MM.1S (cell line): ENCODE data around the gene MMP11.
"Not testable (repeated sequence)": the region's sequence is repeated elsewhere in the genome, so short reads cannot be mapped to it uniquely, and the experiment has no call there.

ENCODE experiments used
- DNase-seq: peaks from one replicate; pipeline ENCODE4 v3.0.0-alpha.2; 2015
- H2AFZ ChIP-seq: fragments of 300-600 bp; sonication (generic); 2 replicates; pipeline ENCODE4 v1.6.0; 2016; ENCODE audit warnings: antibody characterized with exemption, low read length
- H3F3A ChIP-seq: fragments of 300-600 bp; sonication (generic); 2 replicates; pipeline ENCODE4 v1.6.1; 2016; ENCODE audit warnings: mild to moderate bottlenecking, antibody characterized with exemption, low read length, moderate library complexity, mixed read lengths; ENCODE audit not compliant: insufficient read depth
- H3K27ac ChIP-seq: fragments of 300-600 bp; sonication (generic); 2 replicates; pipeline ENCODE4 v1.5.1; 2016; ENCODE audit warnings: mild to moderate bottlenecking, low read length
- H3K27me3 ChIP-seq: fragments of 300-600 bp; sonication (generic); replicated peaks from 2 replicates; pipeline ENCODE4 v1.6.0; 2016; ENCODE audit warnings: low read length; ENCODE audit not compliant: insufficient read depth
- H3K36me3 ChIP-seq: fragments of 300-600 bp; sonication (generic); replicated peaks from 2 replicates; pipeline ENCODE4 v1.6.1; 2016; ENCODE audit warnings: mild to moderate bottlenecking, low read length, mixed read lengths; ENCODE audit not compliant: insufficient read depth
- H3K4me1 ChIP-seq: fragments of 300-600 bp; sonication (generic); 2 replicates; pipeline ENCODE4 v1.6.1; 2016; ENCODE audit warnings: low read length, mixed read lengths
- H3K4me2 ChIP-seq: fragments of 300-600 bp; sonication (generic); 2 replicates; pipeline ENCODE4 v1.6.0; 2016; ENCODE audit warnings: low read depth, low read length
- H3K4me3 ChIP-seq: fragments of 300-600 bp; sonication (generic); 2 replicates; pipeline ENCODE4 v1.5.1; 2016; ENCODE audit warnings: low read length, mixed read lengths
- H3K79me2 ChIP-seq: fragments of 300-600 bp; sonication (generic); 2 replicates; pipeline ENCODE4 v1.6.1; 2016; ENCODE audit warnings: mixed run types, low read length, mixed read lengths
- H3K9ac ChIP-seq: fragments of 300-600 bp; sonication (generic); 2 replicates; pipeline ENCODE4 v1.6.1; 2016; ENCODE audit warnings: low read length, mixed read lengths
- H3K9me2 ChIP-seq: fragments of 300-600 bp; sonication (generic); replicated peaks from 2 replicates; pipeline ENCODE4 v1.6.1; 2016; ENCODE audit warnings: mild to moderate bottlenecking, low read length, mixed read lengths; ENCODE audit not compliant: insufficient read depth
- H3K9me3 ChIP-seq: fragments of 300-600 bp; sonication (generic); replicated peaks from 2 replicates; pipeline ENCODE4 v1.6.1; 2016; ENCODE audit warnings: mild to moderate bottlenecking, low read length, mixed read lengths; ENCODE audit not compliant: insufficient read depth
- H4K20me1 ChIP-seq: fragments of 300-600 bp; sonication (generic); 2 replicates; pipeline ENCODE4 v1.6.1; 2016; ENCODE audit warnings: mild to moderate bottlenecking, low read length, moderate library complexity, mixed read lengths; ENCODE audit not compliant: insufficient read depth
- CTCF ChIP-seq: fragments of 300-600 bp; sonication (generic); IDR thresholded peaks from 2 replicates; pipeline ENCODE4 v1.5.1; 2016; ENCODE audit warnings: antibody characterized with exemption, low read length, mixed read lengths
- EZH2 ChIP-seq: fragments of 300-600 bp; sonication (generic); optimal IDR thresholded peaks from 2 replicates; pipeline ENCODE3; 2017; ENCODE audit warnings: low read depth, mild to moderate bottlenecking, antibody characterized with exemption, low read length, mixed read lengths
- EZH2phosphoT487 ChIP-seq: fragments of 300-600 bp; sonication (generic); IDR thresholded peaks from 2 replicates; pipeline ENCODE4 v1.6.1; 2018; ENCODE audit warnings: antibody characterized with exemption, low read length

Gene MMP11

GRCh38 chr22:23772649-23773473 is at the start of gene MMP11:
TSS of gene MMP11 (plus strand) at chr22:23772849. CDS start at chr22:23772871, 22 bp downstream.
- no peaks in the 10 kb centered on the region for H3K36me3 ChIP-seq
- H3K27me3 ChIP-seq = no peaks in the 10 kb centered on the region
- peaks cover 14% of the 10 kb centered on the region for H3K4me1 ChIP-seq
- no peaks in the 10 kb centered on the region for H4K20me1 ChIP-seq
- H3F3A ChIP-seq = peaks cover 12% of the 10 kb centered on the region
- TF ChIP-seq EZH2 (no peak), EZH2phosphoT487 (no peak), CTCF (no peak; the same call in 1 of the 2 replicates)
- peak within 1 kb of the TSS; percentile 59 for H3K4me3 ChIP-seq
- H3K9ac ChIP-seq = peak within 1 kb of the TSS; percentile 38; the same call in 1 of the 2 replicates
- peak within 1 kb of the TSS; percentile 98 for H3K4me2 ChIP-seq
- no peak within 1 kb of the TSS for H3K27ac ChIP-seq
- peaks cover 4% of the 10 kb centered on the region for H3K79me2 ChIP-seq
- no peaks in the 10 kb centered on the region for H3K9me3 ChIP-seq
- no peaks in the 10 kb centered on the region for H3K9me2 ChIP-seq
- peak; percentile 60 for DNase-seq
- peak within 1 kb of the TSS; percentile 94 for H2AFZ ChIP-seq

- not testable (repeated sequence) for H3K4me3 ChIP-seq, H3K9ac ChIP-seq, H3K27ac ChIP-seq, H3K9me3 ChIP-seq, H3K79me2 ChIP-seq, H4K20me1 ChIP-seq, DNase-seq, H3K9me2 ChIP-seq, H2AFZ ChIP-seq, H3F3A ChIP-seq, H3K4me1 ChIP-seq, H3K27me3 ChIP-seq, H3K4me2 ChIP-seq, H3K36me3 ChIP-seq
Measured at GRCh38 chr22:23728108-23728507, 44.5 kb upstream of the MMP11 start.

GRCh38 chr22:23737696-23738095 is 35.0 kb upstream of the MMP11 start:
- no peaks in the 10 kb centered on the region for H3K9me3 ChIP-seq
- H3K27ac ChIP-seq = no peak overlapping the region
- no peaks in the 10 kb centered on the region for H3K9me2 ChIP-seq
- no peaks in the 10 kb centered on the region for H3K27me3 ChIP-seq
- H3K4me2 ChIP-seq = no peak overlapping the region
- H3K36me3 ChIP-seq = no peaks in the 10 kb centered on the region
- TF ChIP-seq CTCF = no peak
- no peak for TF ChIP-seq EZH2
- TF ChIP-seq EZH2phosphoT487 = no peak
- H3K4me3 ChIP-seq = no peak overlapping the region
- no peaks in the 10 kb centered on the region for H3K79me2 ChIP-seq
- H2AFZ ChIP-seq = no peak overlapping the region
- H3F3A ChIP-seq = no peaks in the 10 kb centered on the region
- no peaks in the 10 kb centered on the region for H3K4me1 ChIP-seq
- H4K20me1 ChIP-seq = no peaks in the 10 kb centered on the region
- H3K9ac ChIP-seq = no peak overlapping the region
- DNase-seq = no peak
